H1 (cell line): ENCODE data around the gene CPEB3. TPM values are rescaled to one million over a fixed set of nuclear protein-coding genes. Genes with fewer than 3 reads are reported as not detected.

ENCODE experiments used
- CTCF ChIA-PET: fragments of 300-600 bp; sonication (Branson Sonifier 250); formaldehyde crosslinking; loops from one replicate; lab custom pipeline; 2021; ENCODE audit not compliant: partially characterized antibody; lab: Charles Lee
- POLR2A ChIA-PET: fragments of 300-600 bp; sonication (Branson Sonifier 250); formaldehyde crosslinking; loops from one replicate; lab custom pipeline; 2021; ENCODE audit warnings: inconsistent platforms; ENCODE audit not compliant: partially characterized antibody; lab: Charles Lee
- DNase-seq, 2 experiments: peaks; one replicate each; pipeline versions ENCODE4 v3.0.0 to v3.0.0-alpha.2; 2010 to 2022; ENCODE audit warnings: low spot score in 2 of 2, low read depth in 1 of 2, mixed read lengths in 1 of 2
- FAIRE-seq: peaks from 2 replicates; lab custom pipeline; 2011; peaks lifted over from hg19 to GRCh38; lab: Jason Lieb, UNC
- H2AFZ ChIP-seq: 2 replicates; pipeline ENCODE4 v1.8.1; 2012; ENCODE audit warnings: low read length, inconsistent platforms
- H2AK5ac ChIP-seq: 2 replicates; pipeline ENCODE4 v1.6.1; 2013; ENCODE audit warnings: low read depth, low read length
- H2BK120ac ChIP-seq: replicated peaks from 2 replicates; pipeline ENCODE3; 2013; ENCODE audit warnings: low read depth, low read length, inconsistent platforms
- H2BK12ac ChIP-seq: 2 replicates; pipeline ENCODE4 v1.6.1; 2013; ENCODE audit warnings: low read depth, low read length
- H2BK15ac ChIP-seq: 2 replicates; pipeline ENCODE4 v1.6.1; 2013; ENCODE audit warnings: low read length
- H2BK20ac ChIP-seq: 2 replicates; pipeline ENCODE4 v1.6.1; 2013; ENCODE audit warnings: low read length
- H2BK5ac ChIP-seq: 2 replicates; pipeline ENCODE4 v1.6.1; 2013; ENCODE audit warnings: low read depth, low read length
- H3K14ac ChIP-seq: 2 replicates; pipeline ENCODE4 v1.6.1; 2013; ENCODE audit warnings: inconsistent platforms; ENCODE audit not compliant: insufficient read length
- H3K18ac ChIP-seq: 2 replicates; pipeline ENCODE4 v1.6.1; 2013; ENCODE audit warnings: low read length; ENCODE audit errors: extremely low read depth
- H3K23ac ChIP-seq: 2 replicates; pipeline ENCODE4 v1.6.1; 2013; ENCODE audit warnings: inconsistent platforms; ENCODE audit not compliant: insufficient read length
- H3K23me2 ChIP-seq: 2 replicates; pipeline ENCODE4 v1.6.1; 2013; ENCODE audit warnings: low read depth, low read length
- H3K27ac ChIP-seq: 2 replicates; pipeline ENCODE4 v1.6.1; 2011; ENCODE audit warnings: low read depth, low read length, inconsistent platforms
- H3K27me3 ChIP-seq, 4 experiments: replicated peaks in 1 of 4; 1 replicate in 1 of 4; 2 replicates in 3 of 4; pipeline versions ENCODE4 v1.6.1 to v1.8.1; 2011 to 2013; ENCODE audit warnings: low read length in 3 of 4, mild to moderate bottlenecking in 3 of 4, inconsistent platforms in 2 of 4, mixed read lengths in 2 of 4, moderate library complexity in 1 of 4; ENCODE audit not compliant: control insufficient read depth in 3 of 4, insufficient read depth in 3 of 4; ENCODE audit errors: extremely low read depth in 1 of 4
- H3K36me3 ChIP-seq, 4 experiments: 2 replicates each; pipeline versions ENCODE4 v1.6.1 to v1.8.1; 2011 to 2013; ENCODE audit warnings: mild to moderate bottlenecking in 4 of 4, low read length in 3 of 4, moderate library complexity in 2 of 4, control low read depth in 1 of 4, inconsistent platforms in 1 of 4; ENCODE audit not compliant: insufficient read depth in 4 of 4, control insufficient read depth in 2 of 4
- H3K4ac ChIP-seq: replicated peaks from 2 replicates; pipeline ENCODE3; 2013; ENCODE audit warnings: low read length, low read depth, mixed read lengths, inconsistent platforms; ENCODE audit not compliant: insufficient read length
- H3K4me1 ChIP-seq, 4 experiments: replicated peaks in 1 of 4; 1 replicate in 1 of 4; 2 replicates in 3 of 4; pipeline versions ENCODE4 v1.6.1 to v1.8.1; 2011 to 2013; ENCODE audit warnings: low read length in 3 of 4, inconsistent platforms in 2 of 4, mixed read lengths in 1 of 4; ENCODE audit not compliant: insufficient read depth in 4 of 4, control insufficient read depth in 3 of 4
- H3K4me2 ChIP-seq, 2 experiments: 2 replicates each; pipeline versions ENCODE4 v1.6.1 to v1.8.1; 2011 to 2013; ENCODE audit warnings: low read depth in 2 of 2, low read length in 2 of 2, control low read depth in 1 of 2, inconsistent platforms in 1 of 2, mild to moderate bottlenecking in 1 of 2; ENCODE audit not compliant: insufficient read depth in 1 of 2
- H3K4me3 ChIP-seq, 4 experiments: fragments of 200-600, 300-600 bp in 1 of 4; sonication (generic), shearing (Covaris generic), sonication (Bioruptor Twin) in 1 of 4; 2 replicates each; pipeline versions ENCODE4 v1.5.1 to v1.8.1; 2011 to 2016; ENCODE audit warnings: low read length in 4 of 4, low read depth in 3 of 4, control low read depth in 2 of 4, inconsistent platforms in 2 of 4, mild to moderate bottlenecking in 2 of 4, mixed read lengths in 1 of 4, moderate library complexity in 1 of 4; ENCODE audit not compliant: insufficient read depth in 2 of 4; ENCODE audit errors: extremely low read depth in 1 of 4
- H3K56ac ChIP-seq: replicated peaks from 2 replicates; pipeline ENCODE3; 2013; ENCODE audit warnings: low read depth, mild to moderate bottlenecking, mixed read lengths, low read length, inconsistent platforms; ENCODE audit not compliant: insufficient read length
- H3K79me1 ChIP-seq: 2 replicates; pipeline ENCODE4 v1.6.1; 2013; ENCODE audit warnings: low read depth, low read length, control low read depth
- H3K79me2 ChIP-seq, 2 experiments: 2 replicates each; pipeline versions ENCODE4 v1.6.1 to v1.8.1; 2012 to 2013; ENCODE audit warnings: low read length in 2 of 2, mild to moderate bottlenecking in 2 of 2, inconsistent platforms in 1 of 2; ENCODE audit not compliant: insufficient read depth in 2 of 2, control insufficient read depth in 1 of 2
- H3K9ac ChIP-seq, 4 experiments: replicated peaks in 1 of 4; 1 replicate in 1 of 4; 2 replicates in 3 of 4; pipeline versions ENCODE4 v1.6.1 to v1.8.1; 2011 to 2013; ENCODE audit warnings: low read depth in 3 of 4, low read length in 3 of 4, control low read depth in 2 of 4, mild to moderate bottlenecking in 2 of 4, moderate library complexity in 2 of 4, inconsistent platforms in 1 of 4; ENCODE audit errors: extremely low read depth in 1 of 4
- H3K9me3 ChIP-seq, 2 experiments: 2 replicates each; pipeline versions ENCODE4 v1.6.1 to v1.8.1; 2012 to 2013; ENCODE audit warnings: mild to moderate bottlenecking in 2 of 2, moderate library complexity in 2 of 2, control low read depth in 1 of 2, inconsistent platforms in 1 of 2, low read depth in 1 of 2, low read length in 1 of 2, mixed read lengths in 1 of 2; ENCODE audit not compliant: insufficient read depth in 2 of 2
- H4K20me1 ChIP-seq, 2 experiments: replicated peaks in 1 of 2; 2 replicates each; pipeline versions ENCODE3 to v1.8.1; 2011 to 2013; ENCODE audit warnings: inconsistent platforms in 2 of 2, low read length in 2 of 2, mild to moderate bottlenecking in 1 of 2; ENCODE audit not compliant: insufficient read depth in 2 of 2, control insufficient read depth in 1 of 2
- H4K5ac ChIP-seq: 2 replicates; pipeline ENCODE4 v1.6.1; 2013; ENCODE audit warnings: low read length, low read depth, mixed read lengths, inconsistent platforms; ENCODE audit not compliant: insufficient read length
- H4K8ac ChIP-seq: 2 replicates; pipeline ENCODE4 v1.8.0; 2013; ENCODE audit warnings: mild to moderate bottlenecking, moderate library complexity, low read length, inconsistent platforms; ENCODE audit not compliant: insufficient read depth; ENCODE audit errors: extremely low read depth
- H4K91ac ChIP-seq: replicated peaks from 2 replicates; pipeline ENCODE3; 2013; ENCODE audit warnings: low read length, mixed read lengths, inconsistent platforms; ENCODE audit not compliant: insufficient read length
- ASH2L ChIP-seq: fragments of 200-600, 300-600 bp; sonication (generic); IDR thresholded peaks from one replicate; pipeline ENCODE4 v1.7.1; 2017; ENCODE audit warnings: low read length
- CTBP2 ChIP-seq: IDR thresholded peaks from 2 replicates; pipeline ENCODE4 v1.7.0; 2011; ENCODE audit warnings: borderline replicate concordance, mild to moderate bottlenecking, moderate library complexity, mixed read lengths, low read length; ENCODE audit not compliant: insufficient read depth, insufficient read length
- E2F6 ChIP-seq: IDR thresholded peaks from 2 replicates; pipeline ENCODE4 v1.6.1; 2012; ENCODE audit warnings: inconsistent platforms
- HDAC2 ChIP-seq, 2 experiments: fragments of 300-600 bp in 1 of 2; sonication (generic) in 1 of 2; IDR thresholded peaks; 2 replicates each; pipeline ENCODE4 v1.6.1; 2011 to 2012; ENCODE audit warnings: low read depth in 2 of 2, low read length in 2 of 2, mild to moderate bottlenecking in 2 of 2, moderate library complexity in 2 of 2, borderline replicate concordance in 1 of 2, inconsistent platforms in 1 of 2
- JUND ChIP-seq: IDR thresholded peaks from 2 replicates; pipeline ENCODE4 v1.6.1; 2011; ENCODE audit warnings: mild to moderate bottlenecking, improper control_type of control experiment, low read length
- KDM5A ChIP-seq: fragments of 200-600 bp; IDR thresholded peaks from 2 replicates; pipeline ENCODE4 v1.7.1; 2012; ENCODE audit warnings: mild to moderate bottlenecking, low read length, inconsistent platforms, mixed read lengths
- SRF ChIP-seq: IDR thresholded peaks from 2 replicates; pipeline ENCODE4 v1.6.1; 2011; ENCODE audit warnings: mild to moderate bottlenecking, low read depth, low read length, moderate library complexity
- TAF7 ChIP-seq: optimal IDR thresholded peaks from 2 replicates; pipeline ENCODE3; 2011; ENCODE audit warnings: low read depth, mild to moderate bottlenecking, inconsistent platforms, low read length, moderate library complexity, borderline replicate concordance
- USF2 ChIP-seq: IDR thresholded peaks from 2 replicates; pipeline ENCODE4 v1.6.1; 2011; ENCODE audit warnings: low read length, improper control_type of control experiment
- WGBS, 2 experiments: shearing (Covaris generic) in 1 of 2; methylation state at CpG; one replicate each; pipeline versions ENCODE4 v1.1.6 to v1.1.7; 2013 to 2015; ENCODE audit warnings: low lambda C conversion rate in 2 of 2, mixed read lengths in 2 of 2, inconsistent platforms in 1 of 2, low coverage in 1 of 2, missing lambda C conversion rate in 1 of 2; ENCODE audit not compliant: insufficient replicate concordance in 2 of 2, insufficient coverage in 1 of 2, insufficient read length in 1 of 2; ENCODE audit errors: extremely low coverage in 1 of 2, missing lambda C conversion rate in 1 of 2; 5-methylcytosine and 5-hydroxymethylcytosine counted together
- polyA plus RNA-seq, 7 experiments: library from polyadenylated mRNA; depleted of rRNA in 3 of 7; stranded (reverse) in 5 of 7; unstranded in 2 of 7; fragments of >200 nt in 5 of 7; fragments of 200-250 nt in 2 of 7; gene quantifications; 1 replicate in 5 of 7; 2 replicates in 1 of 7; 4 replicates in 1 of 7; pipeline versions ENCODE4 v1.2.1 to v1.2.3, GENCODE V29; 2011 to 2013; ENCODE audit warnings: missing spikeins in 2 of 7, mixed read lengths in 2 of 7
- total RNA-seq: library from RNA; stranded (reverse); fragmentation: NEBNext Ultra II Directional; extraction: Animal tissue kit (Norgen Biotek cat#: 25700); gene quantifications from 2 replicates; pipeline ENCODE4 v1.2.1, GENCODE V29; 2021

Gene CPEB3
- total and polyA plus RNA-seq, 2 of the 8 experiments (the other 6 are each of a cell fraction or from before 2014, with no cell fraction given) = 0.39 to 1.7 TPM

GRCh38 chr10:92238054-92238585 lies 52.8 kb downstream of the CPEB3 start:
- Histone ChIP-seq H3K23me2 (peaks cover 17% of the 10 kb centered on the region), H3K27me3 (peaks cover 8 to 26% (median 23%) of the 10 kb centered on the region in 4 experiments), H2BK20ac (no peak overlapping the region), H3K56ac (no peak overlapping the region), H2BK12ac (no peak overlapping the region), H2AK5ac (no peak overlapping the region), H3K4me1 (peaks cover 0 to 10% (median 7%) of the 10 kb centered on the region in 4 experiments; a peak in 3 of 7 replicates), H2BK5ac (no peak overlapping the region), H2BK15ac (no peak overlapping the region), H3K23ac (no peak overlapping the region), H4K20me1 (no peaks in the 10 kb centered on the region), H4K91ac (no peak overlapping the region), H3K36me3 (no peaks in the 10 kb centered on the region), H3K4ac (no peak overlapping the region), H3K27ac (no peak overlapping the region), H3K4me2 (peak overlapping the region in 1 of 2 experiments; percentile 80; a peak in 1 of 4 replicates), H4K8ac (no peak overlapping the region), H3K9ac (no peak overlapping the region), H3K18ac (no peak overlapping the region), H3K4me3 (no peak overlapping the region), H2BK120ac (no peak overlapping the region), H3K14ac (no peak overlapping the region), H3K79me2 (no peaks in the 10 kb centered on the region), H3K9me3 (no peaks in the 10 kb centered on the region)
- POLR2A ChIA-PET = no interaction called here
- 90% methylated on average over 3 of the region's 3 CpGs; no CpG with 5 or more reads in 1 of the 2 experiments for WGBS, 2 experiments
- FAIRE-seq = no peak
- TF ChIP-seq KDM5A (no peak), TAF7 (no peak), CTBP2 (no peak), USF2 (no peak), JUND (no peak), ASH2L (no peak), SRF (no peak), E2F6 (no peak), HDAC2 (IDR thresholded peaks at IDR 0.05; ENCODE audit: borderline replicate concordance in 1 of 2, low read depth in 2 of 2, low read length in 2 of 2) (no peak)
- TF ChIP-seq, all 59 proteins: peak for 0
- CTCF ChIA-PET = interaction anchor here (0.7 to 2.0 kb wide), 5 partner anchors 19 to 182 kb away, joined by 3 to 5 read pairs (median 4); no protein-coding TSS in a partner anchor
- no peak overlapping the region for H4K5ac ChIP-seq
- H3K79me1 ChIP-seq = no peaks in the 10 kb centered on the region
- no peak overlapping the region for H2AFZ ChIP-seq
- no peak for DNase-seq
